Osteocyte (in vitro differentiated cells): ENCODE measurements around the gene RPTOR. TPM values are rescaled to one million over a fixed set of nuclear protein-coding genes. Genes with fewer than 3 reads are reported as not detected.

Experiments used
- DNase-seq: peaks from one replicate; pipeline ENCODE4 v3.0.0; 2021; ENCODE audit warnings: mixed read lengths; ENCODE audit not compliant: unreplicated experiment; ENCODE audit errors: extremely low spot score
- H3K27ac Mint-ChIP-seq: one replicate; pipeline ENCODE4 v1.8.0; 2021; ENCODE audit warnings: mild to moderate bottlenecking, mixed read lengths; ENCODE audit not compliant: unreplicated experiment
- H3K27me3 Mint-ChIP-seq: one replicate; pipeline ENCODE4 v1.8.0; 2021; ENCODE audit warnings: mixed read lengths; ENCODE audit not compliant: unreplicated experiment
- H3K36me3 Mint-ChIP-seq: one replicate; pipeline ENCODE4 v1.8.0; 2021; ENCODE audit warnings: mixed read lengths; ENCODE audit not compliant: unreplicated experiment
- H3K4me1 Mint-ChIP-seq: one replicate; pipeline ENCODE4 v1.8.0; 2021; ENCODE audit warnings: mixed read lengths; ENCODE audit not compliant: unreplicated experiment
- H3K4me3 Mint-ChIP-seq: one replicate; pipeline ENCODE4 v1.8.0; 2021; ENCODE audit warnings: mild to moderate bottlenecking, moderate library complexity, mixed read lengths; ENCODE audit not compliant: unreplicated experiment
- H3K9me3 Mint-ChIP-seq: one replicate; pipeline ENCODE4 v1.8.0; 2021; ENCODE audit warnings: mixed read lengths; ENCODE audit not compliant: unreplicated experiment
- CTCF ChIP-seq: fragments of 200-600 bp; sonication (generic); IDR thresholded peaks from 2 replicates; pipeline ENCODE4 v1.5.0; 2021; ENCODE audit warnings: antibody characterized with exemption, mild to moderate bottlenecking, moderate library complexity
- total RNA-seq: library from RNA; stranded (reverse); gene quantifications from 2 replicates; pipeline ENCODE4 v1.2.1, GENCODE V29; 2021

Gene RPTOR
- total RNA-seq, 1 donor from 2014 or later, result 36.0 TPM

- Mint-ChIP-seq H3K9me3 (no peaks in the 10 kb centered on the region), H3K27ac (no peak overlapping the region), H3K4me3 (no peak overlapping the region), H3K27me3 (no peaks in the 10 kb centered on the region), H3K4me1 (peaks cover 5% of the 10 kb centered on the region), H3K36me3 (peaks cover 6% of the 10 kb centered on the region)
- no peak for TF ChIP-seq CTCF
- DNase-seq, result no peak
Measured at GRCh38 chr17:80939151-80940145, 394.8 kb downstream of the RPTOR start.

DNA sequence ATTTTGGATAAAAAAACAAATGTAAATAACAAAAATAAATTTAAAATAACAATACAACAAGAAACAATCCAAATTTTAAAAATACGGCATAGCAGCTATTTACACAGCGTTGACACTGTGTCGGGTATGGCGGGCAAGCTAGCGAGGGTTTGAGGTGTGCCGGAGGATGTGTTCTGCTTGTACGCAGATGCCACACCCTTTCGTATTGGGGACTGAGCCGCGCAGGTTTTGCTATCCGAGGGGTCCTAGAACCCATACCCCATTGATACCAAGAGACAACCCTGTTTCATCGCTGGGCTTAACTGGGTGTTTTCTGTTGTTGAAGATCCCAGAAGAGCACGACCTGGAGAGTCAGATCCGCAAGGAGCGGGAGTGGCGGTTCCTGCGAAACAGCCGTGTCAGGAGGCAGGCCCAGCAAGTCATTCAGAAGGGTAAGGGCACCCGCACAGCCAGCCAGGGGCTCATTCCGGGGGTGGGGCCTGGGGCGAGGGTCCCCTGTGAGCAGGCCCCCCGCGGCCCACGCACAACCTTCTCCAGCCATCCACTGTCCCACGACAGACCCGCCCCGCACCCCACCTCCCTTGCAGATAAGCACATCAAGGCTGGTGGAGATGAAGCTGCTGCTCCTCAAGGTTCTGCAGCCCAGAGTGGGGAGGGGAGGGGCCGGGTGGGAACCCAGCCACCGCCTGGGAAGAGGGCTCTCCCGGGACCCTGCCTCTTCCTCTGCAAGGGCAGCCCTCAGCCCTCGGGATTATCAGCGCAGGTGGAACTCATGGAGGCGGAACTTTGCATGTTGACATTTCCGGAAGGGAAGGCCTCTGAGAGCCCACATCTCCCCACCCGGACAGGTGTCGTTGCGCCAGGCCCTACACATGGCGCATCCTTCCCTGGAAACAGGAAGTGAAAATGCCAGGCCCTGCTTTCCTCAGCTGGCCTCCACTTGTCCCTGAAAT lies 395.8 kb downstream of the RPTOR start:
- no peak for TF ChIP-seq CTCF
- Mint-ChIP-seq H3K4me1 (peaks cover 5% of the 10 kb centered on the region), H3K27ac (no peak overlapping the region), H3K9me3 (no peaks in the 10 kb centered on the region), H3K36me3 (peaks cover 6% of the 10 kb centered on the region), H3K27me3 (no peaks in the 10 kb centered on the region), H3K4me3 (no peak overlapping the region)
- DNase-seq, result no peak

GRCh38 chr17:80941171-80941570 lies 396.5 kb downstream of the RPTOR start:
- Mint-ChIP-seq H3K9me3 (no peaks in the 10 kb centered on the region), H3K27ac (no peak overlapping the region), H3K4me3 (no peak overlapping the region), H3K36me3 (peaks cover 12% of the 10 kb centered on the region), H3K4me1 (peaks cover 5% of the 10 kb centered on the region), H3K27me3 (no peaks in the 10 kb centered on the region)
- TF ChIP-seq CTCF, result no peak
- no peak for DNase-seq

GRCh38 chr17:80941743-80942422 lies 397.2 kb downstream of the RPTOR start:
- no peaks in the 10 kb centered on the region for H3K9me3 Mint-ChIP-seq
- H3K36me3 Mint-ChIP-seq, result peaks cover 19% of the 10 kb centered on the region
- no peaks in the 10 kb centered on the region for H3K27me3 Mint-ChIP-seq
- H3K4me1 Mint-ChIP-seq, result peaks cover 5% of the 10 kb centered on the region
- H3K27ac Mint-ChIP-seq, result no peak overlapping the region
- no peak overlapping the region for H3K4me3 Mint-ChIP-seq
- TF ChIP-seq CTCF, result no peak
- no peak for DNase-seq
